HepG2 (cell line): ENCODE data around the gene IRF7. TPM values are rescaled to one million over a fixed set of nuclear protein-coding genes. Genes with fewer than 3 reads are reported as not detected.
A peak's percentile ranks its signal among the peaks of the same experiment; 100 is the strongest.

ENCODE experiments used
- ATAC-seq: fragments of 200-7000 bp; cut with Tn5 transposase; 3 replicates; pipeline ENCODE4 v1.9.1; 2020; ENCODE audit warnings: mild to moderate bottlenecking, moderate library complexity
- BruUV-seq: library from RNA; stranded (reverse); fragments of 400-500 nt; replicated peaks from 2 replicates; lab custom pipeline; 2021; lab: Mats Ljungman, UMichigan
- CTCF ChIA-PET: fragments of 300-600 bp; formaldehyde crosslinking; extraction: SDS; loops from one replicate; lab custom pipeline; 2021; ENCODE audit warnings: low total read pairs, inconsistent platforms, low intra/inter-chr PET ratio; lab: Yijun Ruan, JAX
- POLR2A ChIA-PET: fragments of 350-600 bp; sonication (Branson Sonifier 250); formaldehyde crosslinking; loops from one replicate; lab custom pipeline; 2020; ENCODE audit warnings: antibody characterized with exemption, inconsistent platforms; lab: Yijun Ruan, JAX
- DNase-seq: peaks from one replicate; pipeline ENCODE4 v3.0.0-alpha.2; 2015; ENCODE audit warnings: low spot score
- FAIRE-seq: peaks from 3 replicates; lab custom pipeline; 2011; peaks lifted over from hg19 to GRCh38; lab: Jason Lieb, UNC
- H2AFZ ChIP-seq: one replicate; pipeline ENCODE4 v1.6.1; 2011; ENCODE audit warnings: low read length, inconsistent platforms
- H3K27ac ChIP-seq: fragments of 300-600 bp; 3 replicates; pipeline ENCODE4 v1.8.0; 2011; ENCODE audit warnings: mixed run types, mild to moderate bottlenecking, mixed read lengths, low read length, inconsistent platforms; ENCODE audit not compliant: insufficient read depth; ENCODE audit errors: extremely low read length
- H3K27me3 ChIP-seq, 2 experiments: fragments of 200-600 bp in 1 of 2; 2 replicates in 1 of 2; 3 replicates in 1 of 2; pipeline versions ENCODE4 v1.6.0 to v1.8.0; 2011; ENCODE audit warnings: low read length in 2 of 2, mild to moderate bottlenecking in 2 of 2, moderate library complexity in 2 of 2, inconsistent platforms in 1 of 2; ENCODE audit not compliant: insufficient read depth in 2 of 2, control insufficient read depth in 1 of 2
- H3K36me3 ChIP-seq, 2 experiments: fragments of 200-600 bp in 1 of 2; replicated peaks in 1 of 2; 2 replicates in 1 of 2; 3 replicates in 1 of 2; pipeline versions ENCODE4 v1.5.1 to v1.8.0; 2011; ENCODE audit warnings: low read length in 2 of 2, inconsistent platforms in 1 of 2; ENCODE audit not compliant: insufficient read depth in 2 of 2, control insufficient read depth in 1 of 2
- H3K4me1 ChIP-seq: 2 replicates; pipeline ENCODE4 v1.5.1; 2012; ENCODE audit warnings: low read length, inconsistent platforms; ENCODE audit not compliant: insufficient read depth
- H3K4me2 ChIP-seq: 2 replicates; pipeline ENCODE4 v1.6.0; 2011; ENCODE audit warnings: low read depth, low read length, inconsistent platforms
- H3K4me3 ChIP-seq, 3 experiments: fragments of 200-600 bp in 1 of 3; sonication (generic), shearing (Covaris generic) in 1 of 3; replicated peaks in 1 of 3; 2 replicates each; pipeline ENCODE4 v1.5.1; 2011 to 2016; ENCODE audit warnings: low read length in 3 of 3, inconsistent platforms in 2 of 3, low read depth in 2 of 3, mild to moderate bottlenecking in 2 of 3, control low read depth in 1 of 3, mixed read lengths in 1 of 3; ENCODE audit not compliant: insufficient read depth in 1 of 3
- H3K79me2 ChIP-seq: one replicate; pipeline ENCODE4 v1.6.1; 2011; ENCODE audit warnings: low read length, inconsistent platforms; ENCODE audit not compliant: insufficient read depth
- H3K9ac ChIP-seq: 2 replicates; pipeline ENCODE4 v1.6.0; 2011; ENCODE audit warnings: mild to moderate bottlenecking, low read depth, low read length, inconsistent platforms; ENCODE audit not compliant: insufficient read depth
- H3K9me3 ChIP-seq: 2 replicates; pipeline ENCODE4 v1.5.1; 2012; ENCODE audit warnings: mild to moderate bottlenecking, low read length
- H4K20me1 ChIP-seq: 2 replicates; pipeline ENCODE4 v1.6.0; 2011; ENCODE audit warnings: inconsistent platforms, mild to moderate bottlenecking, low read length, moderate library complexity; ENCODE audit not compliant: insufficient read depth
- AGO2 ChIP-seq: fragments of 200-400 bp; formaldehyde crosslinking; optimal IDR thresholded peaks from 2 replicates; pipeline ENCODE3; 2017; ENCODE audit warnings: mild to moderate bottlenecking, low read depth, low read length, moderate library complexity
- POLR2A ChIP-seq, 2 experiments: IDR thresholded peaks; 2 replicates each; pipeline ENCODE4 v1.6.1; 2011; ENCODE audit warnings: low read depth in 2 of 2, low read length in 2 of 2, mild to moderate bottlenecking in 1 of 2, moderate library complexity in 1 of 2; ENCODE audit not compliant: insufficient read depth in 1 of 2
- SIX4 ChIP-seq: sonication (generic); formaldehyde crosslinking; IDR thresholded peaks from 2 replicates; pipeline ENCODE4 v1.4.0; 2020; ENCODE audit warnings: missing genetic modification reagents
- SPEN ChIP-seq: sonication (generic); formaldehyde crosslinking; IDR thresholded peaks from 2 replicates; pipeline ENCODE4 v1.5.1; 2020; ENCODE audit warnings: low read depth, mild to moderate bottlenecking, missing genetic modification reagents
- TAF15 ChIP-seq: fragments of 200-400 bp; formaldehyde crosslinking; IDR thresholded peaks from one replicate; pipeline ENCODE4 v1.6.1; 2018; ENCODE audit warnings: mild to moderate bottlenecking, low read depth, low read length; ENCODE audit not compliant: poor library complexity, severe bottlenecking
- ZNF260 ChIP-seq: sonication (generic); formaldehyde crosslinking; IDR thresholded peaks from 2 replicates; pipeline ENCODE4 v1.4.0; 2020; ENCODE audit warnings: missing genetic modification reagents, low read depth, mild to moderate bottlenecking, borderline replicate concordance
- ZSCAN30 ChIP-seq: sonication (generic); formaldehyde crosslinking; IDR thresholded peaks from 2 replicates; pipeline ENCODE4 v1.5.0; 2020; ENCODE audit warnings: mild to moderate bottlenecking, missing genetic modification reagents
- WGBS: methylation state at CpG from one replicate; pipeline ENCODE4 v1.1.6; 2017; ENCODE audit warnings: low lambda C conversion rate; 5-methylcytosine and 5-hydroxymethylcytosine counted together
- in situ Hi-C: cut with HindIII; loops from 2 replicates; pipeline ENCODE4 v1.10.0; 2017; ENCODE audit warnings: low pct_unique_long_range_greater_than_20kb; ENCODE audit not compliant: extremely low pct_ligation_motif_present
- intact Hi-C: fragments of 100-400 bp; cut with micrococcal nuclease; formaldehyde crosslinking; loops from one replicate; pipeline ENCODE4 v1.10.0; 2022; ENCODE audit not compliant: unreplicated experiment
- polyA plus RNA-seq, 8 experiments: library from polyadenylated mRNA; depleted of rRNA in 3 of 8; stranded (reverse) in 7 of 8; unstranded in 1 of 8; fragments of >200 nt; fragmentation: Illumina TruSeq in 4 of 8; extraction: Trizol in 4 of 8; gene quantifications; 2 replicates each; pipeline versions ENCODE4 v1.2.1 to v1.2.3, GENCODE V29; 2011 to 2016; ENCODE audit warnings: low read depth in 4 of 8, missing spikeins in 1 of 8, mixed read lengths in 1 of 8; ENCODE audit not compliant: insufficient read depth in 1 of 8
- total RNA-seq, 5 experiments: library from RNA; depleted of rRNA; stranded (reverse); fragments of >200 nt; fragmentation: Illumina TruSeq; extraction: Trizol; gene quantifications; 2 replicates each; pipeline ENCODE4 v1.2.3, GENCODE V29; 2016; ENCODE audit warnings: low read depth in 1 of 5
- TF ChIP-seq, protein P1 (sequence below): sonication (generic); formaldehyde crosslinking; conservative IDR thresholded peaks from 2 replicates; pipeline ENCODE4 v1.8.0; 2022; ENCODE audit warnings: low read depth, missing genetic modification reagents
- TF ChIP-seq, protein P2 (sequence below): sonication (generic); formaldehyde crosslinking; IDR thresholded peaks from 2 replicates; pipeline ENCODE4 v1.4.0; 2020; ENCODE audit warnings: missing genetic modification reagents

The IRF7 gene
- total and polyA plus RNA-seq, 2 of the 13 experiments (the other 11 are each of a cell fraction or from before 2014, with no cell fraction given): not detected

DNA sequence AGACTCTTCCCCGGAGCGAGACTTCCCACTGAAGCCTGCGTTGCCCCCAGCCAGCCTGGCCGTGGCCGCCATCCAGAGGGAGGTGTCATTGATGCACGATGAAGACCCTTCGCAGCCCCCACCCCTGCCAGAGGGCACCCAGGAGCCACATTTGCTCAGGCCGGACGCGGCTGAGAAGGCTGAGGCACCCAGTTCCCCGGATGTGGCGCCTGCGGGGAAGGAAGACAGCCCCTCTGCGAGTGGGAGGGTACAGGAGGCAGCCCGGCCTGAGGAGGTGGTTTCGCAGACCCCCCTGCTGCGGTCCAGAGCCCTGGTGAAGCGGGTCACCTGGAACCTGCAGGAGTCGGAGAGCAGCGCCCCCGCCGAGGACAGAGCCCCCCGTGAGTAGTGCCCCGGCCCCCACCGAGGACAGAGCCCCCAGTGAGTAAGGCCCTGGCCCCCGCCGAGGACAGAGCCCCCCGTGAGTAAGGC, 6.4 kb downstream of the IRF7 start:
- H3K27ac ChIP-seq: no peak overlapping the region
- no peaks in the 10 kb centered on the region for H3K9me3 ChIP-seq
- no peak overlapping the region for H3K4me3 ChIP-seq
- intact Hi-C loops: no loop called here
- H4K20me1 ChIP-seq: peaks cover 3% of the 10 kb centered on the region; the same call in 1 of the 2 replicates
- H3K79me2 ChIP-seq: no peaks in the 10 kb centered on the region
- peaks cover 54 to 88% of the 10 kb centered on the region in 2 experiments; a peak in 4 of 5 replicates for H3K36me3 ChIP-seq
- H3K4me1 ChIP-seq: no peaks in the 10 kb centered on the region
- BruUV-seq: no TSS peak
- H2AFZ ChIP-seq: no peak overlapping the region
- H3K27me3 ChIP-seq: no peaks in the 10 kb centered on the region
- H3K4me2 ChIP-seq: no peak overlapping the region
- ChIA-PET CTCF (no interaction called here), POLR2A (no interaction called here)
- ATAC-seq (no peak), DNase-seq (no peak), FAIRE-seq (no peak)
- 97% methylated on average over 17 of the region's 28 CpGs for WGBS
- no peak overlapping the region for H3K9ac ChIP-seq
- peak; percentile 20 for TF ChIP-seq AGO2
- no peak for TF ChIP-seq SPEN
- no peak for TF ChIP-seq ZNF260
- no peak for TF ChIP-seq ZSCAN30 (CRISPR knock-in tag)
- TF ChIP-seq, protein P1, sequence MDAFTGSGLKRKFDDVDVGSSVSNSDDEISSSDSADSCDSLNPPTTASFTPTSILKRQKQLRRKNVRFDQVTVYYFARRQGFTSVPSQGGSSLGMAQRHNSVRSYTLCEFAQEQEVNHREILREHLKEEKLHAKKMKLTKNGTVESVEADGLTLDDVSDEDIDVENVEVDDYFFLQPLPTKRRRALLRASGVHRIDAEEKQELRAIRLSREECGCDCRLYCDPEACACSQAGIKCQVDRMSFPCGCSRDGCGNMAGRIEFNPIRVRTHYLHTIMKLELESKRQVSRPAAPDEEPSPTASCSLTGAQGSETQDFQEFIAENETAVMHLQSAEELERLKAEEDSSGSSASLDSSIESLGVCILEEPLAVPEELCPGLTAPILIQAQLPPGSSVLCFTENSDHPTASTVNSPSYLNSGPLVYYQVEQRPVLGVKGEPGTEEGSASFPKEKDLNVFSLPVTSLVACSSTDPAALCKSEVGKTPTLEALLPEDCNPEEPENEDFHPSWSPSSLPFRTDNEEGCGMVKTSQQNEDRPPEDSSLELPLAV (CRISPR knock-in tag): no peak
- no peak for TF ChIP-seq TAF15
- no peak for TF ChIP-seq SIX4 (CRISPR knock-in tag)
- TF ChIP-seq POLR2A (IDR thresholded peaks at IDR 0.05; ENCODE audit: insufficient read depth in 1 of 2, low read depth in 2 of 2, low read length in 2 of 2): 0 out of 4 replicates have a peak, but pooled peaks of 1 of the 2 experiments have one; percentile 20
- TF ChIP-seq, protein P2, sequence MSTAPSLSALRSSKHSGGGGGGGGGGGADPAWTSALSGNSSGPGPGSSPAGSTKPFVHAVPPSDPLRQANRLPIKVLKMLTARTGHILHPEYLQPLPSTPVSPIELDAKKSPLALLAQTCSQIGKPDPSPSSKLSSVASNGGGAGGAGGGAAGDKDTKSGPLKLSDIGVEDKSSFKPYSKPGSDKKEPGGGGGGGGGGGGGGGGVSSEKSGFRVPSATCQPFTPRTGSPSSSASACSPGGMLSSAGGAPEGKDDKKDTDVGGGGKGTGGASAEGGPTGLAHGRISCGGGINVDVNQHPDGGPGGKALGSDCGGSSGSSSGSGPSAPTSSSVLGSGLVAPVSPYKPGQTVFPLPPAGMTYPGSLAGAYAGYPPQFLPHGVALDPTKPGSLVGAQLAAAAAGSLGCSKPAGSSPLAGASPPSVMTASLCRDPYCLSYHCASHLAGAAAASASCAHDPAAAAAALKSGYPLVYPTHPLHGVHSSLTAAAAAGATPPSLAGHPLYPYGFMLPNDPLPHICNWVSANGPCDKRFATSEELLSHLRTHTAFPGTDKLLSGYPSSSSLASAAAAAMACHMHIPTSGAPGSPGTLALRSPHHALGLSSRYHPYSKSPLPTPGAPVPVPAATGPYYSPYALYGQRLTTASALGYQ (CRISPR knock-in tag): no peak
- in situ Hi-C loops: no loop called here
